Osteoblast (primary cell): ENCODE data around the gene C3orf52. TPM values are rescaled to one million over a fixed set of nuclear protein-coding genes. Genes with fewer than 3 reads are reported as not detected.
A peak's percentile ranks its signal among the peaks of the same experiment; 100 is the strongest.

Source experiments
- DNase-seq: peaks from one replicate; pipeline ENCODE4 v3.0.0; 2011; ENCODE audit warnings: low spot score, mixed read lengths; ENCODE audit not compliant: insufficient read length; ENCODE audit errors: missing footprints
- H2AFZ ChIP-seq: 2 replicates; pipeline ENCODE4 v1.6.0; 2011; ENCODE audit warnings: mild to moderate bottlenecking, low read length
- H3K27ac ChIP-seq: 2 replicates; pipeline ENCODE4 v1.5.1; 2011; ENCODE audit warnings: mild to moderate bottlenecking, low read depth, low read length, moderate library complexity
- H3K27me3 ChIP-seq: 2 replicates; pipeline ENCODE4 v1.6.0; 2012; ENCODE audit warnings: mild to moderate bottlenecking, control low read depth, inconsistent platforms, low read length, moderate library complexity; ENCODE audit not compliant: insufficient read depth
- H3K36me3 ChIP-seq: 2 replicates; pipeline ENCODE4 v1.5.1; 2011; ENCODE audit warnings: mild to moderate bottlenecking, low read length, control low read depth, moderate library complexity; ENCODE audit not compliant: insufficient read depth
- H3K4me1 ChIP-seq: 2 replicates; pipeline ENCODE4 v1.5.1; 2011; ENCODE audit warnings: mild to moderate bottlenecking, low read length, control low read depth, moderate library complexity; ENCODE audit not compliant: insufficient read depth
- H3K4me2 ChIP-seq: 2 replicates; pipeline ENCODE4 v1.6.0; 2011; ENCODE audit warnings: mild to moderate bottlenecking, low read length; ENCODE audit not compliant: insufficient read depth
- H3K4me3 ChIP-seq: fragments of 200-600 bp; sonication (generic); 3 replicates; pipeline ENCODE4 v1.5.1; 2012; ENCODE audit warnings: mild to moderate bottlenecking, low read length, inconsistent platforms; ENCODE audit not compliant: insufficient read depth
- H3K79me2 ChIP-seq: 2 replicates; pipeline ENCODE4 v1.6.0; 2012; ENCODE audit warnings: mild to moderate bottlenecking, low read length, control low read depth, inconsistent platforms; ENCODE audit not compliant: insufficient read depth
- H3K9me3 ChIP-seq: 2 replicates; pipeline ENCODE4 v1.5.1; 2011; ENCODE audit warnings: low read depth, low read length, control low read depth
- H4K20me1 ChIP-seq: 2 replicates; pipeline ENCODE4 v1.6.0; 2012; ENCODE audit warnings: mild to moderate bottlenecking, low read length, control low read depth; ENCODE audit not compliant: insufficient read depth
- total RNA-seq: library from RNA; depleted of rRNA; stranded (reverse); fragments of >200 nt; gene quantifications from 2 replicates; pipeline ENCODE4 v1.2.3, GENCODE V29; 2012
- TF ChIP-seq, protein P1 (sequence below): IDR thresholded peaks from 2 replicates; pipeline ENCODE4 v1.5.1; 2011; ENCODE audit warnings: mild to moderate bottlenecking, low read depth, low read length, moderate library complexity; ENCODE audit errors: extremely low read depth

The C3orf52 gene
- total RNA-seq, 1 donor, result 4.0 TPM

DNA sequence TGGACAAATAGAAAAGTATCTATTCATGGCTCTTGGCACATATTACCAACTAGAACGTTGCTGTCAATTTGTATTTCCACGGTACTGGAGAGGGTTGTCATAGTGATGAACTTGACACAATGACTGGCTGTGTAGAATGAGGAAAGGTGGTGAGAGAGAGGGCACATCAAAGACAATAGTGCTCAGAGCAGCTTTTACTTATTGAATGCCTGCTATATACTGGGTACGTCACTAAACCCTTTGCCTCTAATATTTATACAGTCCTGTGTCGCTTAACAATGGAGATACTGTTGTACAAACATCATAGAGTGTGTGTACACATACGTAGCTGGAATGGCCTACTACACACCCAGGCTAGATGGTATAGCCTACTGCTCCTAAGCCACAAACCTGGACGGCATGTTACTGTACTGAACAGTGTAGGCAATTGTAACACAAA is 43.3 kb upstream of the C3orf52 start:
- no peak for DNase-seq
- peak overlapping the region; percentile 88 for H2AFZ ChIP-seq
- no peaks in the 10 kb centered on the region for H3K79me2 ChIP-seq
- no peak overlapping the region for H3K4me2 ChIP-seq
- H3K9me3 ChIP-seq, result no peaks in the 10 kb centered on the region
- peaks cover 3% of the 10 kb centered on the region for H3K4me1 ChIP-seq
- H4K20me1 ChIP-seq, result no peaks in the 10 kb centered on the region
- no peaks in the 10 kb centered on the region for H3K27me3 ChIP-seq
- no peak overlapping the region for H3K4me3 ChIP-seq
- no peaks in the 10 kb centered on the region for H3K36me3 ChIP-seq
- no peak overlapping the region for H3K27ac ChIP-seq
- TF ChIP-seq, protein P1, sequence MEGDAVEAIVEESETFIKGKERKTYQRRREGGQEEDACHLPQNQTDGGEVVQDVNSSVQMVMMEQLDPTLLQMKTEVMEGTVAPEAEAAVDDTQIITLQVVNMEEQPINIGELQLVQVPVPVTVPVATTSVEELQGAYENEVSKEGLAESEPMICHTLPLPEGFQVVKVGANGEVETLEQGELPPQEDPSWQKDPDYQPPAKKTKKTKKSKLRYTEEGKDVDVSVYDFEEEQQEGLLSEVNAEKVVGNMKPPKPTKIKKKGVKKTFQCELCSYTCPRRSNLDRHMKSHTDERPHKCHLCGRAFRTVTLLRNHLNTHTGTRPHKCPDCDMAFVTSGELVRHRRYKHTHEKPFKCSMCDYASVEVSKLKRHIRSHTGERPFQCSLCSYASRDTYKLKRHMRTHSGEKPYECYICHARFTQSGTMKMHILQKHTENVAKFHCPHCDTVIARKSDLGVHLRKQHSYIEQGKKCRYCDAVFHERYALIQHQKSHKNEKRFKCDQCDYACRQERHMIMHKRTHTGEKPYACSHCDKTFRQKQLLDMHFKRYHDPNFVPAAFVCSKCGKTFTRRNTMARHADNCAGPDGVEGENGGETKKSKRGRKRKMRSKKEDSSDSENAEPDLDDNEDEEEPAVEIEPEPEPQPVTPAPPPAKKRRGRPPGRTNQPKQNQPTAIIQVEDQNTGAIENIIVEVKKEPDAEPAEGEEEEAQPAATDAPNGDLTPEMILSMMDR, result no peak

DNA sequence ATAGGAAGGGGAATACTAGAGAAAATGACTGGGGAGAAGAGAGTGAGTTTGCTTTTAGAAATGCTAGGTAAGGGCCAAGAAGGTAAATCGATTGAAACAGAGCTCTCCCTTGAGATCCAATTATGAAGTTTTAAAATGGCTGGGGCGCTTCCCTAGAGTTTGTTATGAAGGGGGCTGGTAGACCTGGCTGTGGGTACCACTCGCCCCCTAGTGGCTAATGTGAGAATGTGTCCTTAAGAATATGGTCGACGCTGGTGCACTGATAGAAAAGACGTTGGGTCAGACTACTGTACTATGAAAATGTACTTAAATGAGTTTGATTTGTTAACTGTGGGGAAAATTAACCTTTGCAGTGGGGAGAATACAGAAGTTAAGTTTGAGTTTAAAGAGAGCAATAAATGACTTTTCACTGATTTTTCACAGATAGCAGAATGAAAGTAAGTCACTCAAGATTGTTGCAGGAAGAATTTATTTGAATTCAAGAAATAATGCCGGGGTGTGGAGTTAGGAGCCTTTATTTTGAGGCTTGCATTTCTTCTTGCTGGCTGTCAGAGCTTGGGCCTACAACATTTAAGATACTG is 42.5 kb upstream of the C3orf52 start:
- no peaks in the 10 kb centered on the region for H3K9me3 ChIP-seq
- no peaks in the 10 kb centered on the region for H3K36me3 ChIP-seq
- peak; percentile 49 for DNase-seq
- TF ChIP-seq, protein P1, result peak; percentile 97
- H3K27ac ChIP-seq, result no peak overlapping the region
- no peaks in the 10 kb centered on the region for H3K27me3 ChIP-seq
- H3K4me1 ChIP-seq, result peaks cover 3% of the 10 kb centered on the region
- peak overlapping the region; percentile 88 for H2AFZ ChIP-seq
- peak overlapping the region; percentile 82 for H3K4me2 ChIP-seq
- peak overlapping the region; percentile 61 for H3K4me3 ChIP-seq
- no peaks in the 10 kb centered on the region for H4K20me1 ChIP-seq
- H3K79me2 ChIP-seq, result no peaks in the 10 kb centered on the region

DNA sequence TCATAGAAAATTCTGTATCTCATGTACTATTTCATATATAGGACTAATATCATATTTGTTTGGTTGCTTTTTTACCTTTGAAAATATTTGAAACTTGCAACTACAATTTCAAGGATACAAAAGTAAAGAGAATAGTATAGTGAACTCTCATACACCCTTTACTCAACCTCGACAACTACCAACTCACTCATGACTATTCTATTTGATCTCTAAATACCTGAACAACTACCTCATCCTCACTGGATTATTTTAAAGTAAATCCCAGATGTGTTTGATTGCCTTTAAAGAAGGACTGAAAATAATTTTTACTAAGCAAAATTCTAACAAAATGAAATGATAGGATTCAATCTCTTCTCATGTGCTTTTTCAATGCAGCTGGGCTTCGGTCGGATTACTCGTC is 39.6 kb upstream of the C3orf52 start:
- no peak overlapping the region for H3K4me3 ChIP-seq
- H3K9me3 ChIP-seq, result no peaks in the 10 kb centered on the region
- H4K20me1 ChIP-seq, result no peaks in the 10 kb centered on the region
- DNase-seq, result peak; percentile 42
- no peaks in the 10 kb centered on the region for H3K36me3 ChIP-seq
- H3K4me2 ChIP-seq, result no peak overlapping the region
- no peaks in the 10 kb centered on the region for H3K79me2 ChIP-seq
- H2AFZ ChIP-seq, result no peak overlapping the region
- H3K27me3 ChIP-seq, result no peaks in the 10 kb centered on the region
- TF ChIP-seq, protein P1, result no peak
- H3K27ac ChIP-seq, result no peak overlapping the region
- H3K4me1 ChIP-seq, result peaks cover 3% of the 10 kb centered on the region

DNA sequence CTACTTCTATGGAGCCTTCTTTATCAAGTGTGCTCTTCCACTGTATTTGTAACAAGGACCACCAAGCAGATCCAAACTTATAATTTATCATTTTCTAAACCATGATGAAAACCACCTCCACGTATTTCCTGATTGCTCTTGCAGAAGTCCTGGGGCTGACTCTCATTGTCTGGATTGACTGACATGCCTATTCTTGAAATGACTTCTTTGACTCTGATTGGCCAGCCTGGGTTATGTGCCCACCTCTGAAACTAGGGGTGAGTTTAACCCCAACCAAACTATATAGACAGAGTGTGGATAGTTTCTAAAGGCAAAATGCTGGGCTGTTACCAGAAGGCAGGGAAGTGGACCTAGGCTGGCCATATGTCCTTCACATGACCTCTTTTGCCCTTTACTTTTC is 38.9 kb upstream of the C3orf52 start:
- Histone ChIP-seq H2AFZ (no peak overlapping the region), H3K27me3 (no peaks in the 10 kb centered on the region), H3K4me1 (peaks cover 3% of the 10 kb centered on the region), H3K4me2 (no peak overlapping the region), H4K20me1 (no peaks in the 10 kb centered on the region), H3K27ac (no peak overlapping the region), H3K9me3 (no peaks in the 10 kb centered on the region), H3K4me3 (no peak overlapping the region), H3K36me3 (no peaks in the 10 kb centered on the region), H3K79me2 (no peaks in the 10 kb centered on the region)
- DNase-seq, result no peak
- TF ChIP-seq, protein P1, result no peak
